Osteocyte (in vitro differentiated cells): Measurements from ENCODE around the gene CDC14C. TPM values are rescaled to one million over a fixed set of nuclear protein-coding genes. Genes with fewer than 3 reads are reported as not detected.
"Not testable (repeated sequence)": the region's sequence is repeated elsewhere in the genome, so short reads cannot be mapped to it uniquely, and the experiment has no call there.

ENCODE experiments used
- DNase-seq: peaks from one replicate; pipeline ENCODE4 v3.0.0; 2021; ENCODE audit warnings: mixed read lengths; ENCODE audit not compliant: unreplicated experiment; ENCODE audit errors: extremely low spot score
- H3K27ac Mint-ChIP-seq: one replicate; pipeline ENCODE4 v1.8.0; 2021; ENCODE audit warnings: mild to moderate bottlenecking, mixed read lengths; ENCODE audit not compliant: unreplicated experiment
- H3K27me3 Mint-ChIP-seq: one replicate; pipeline ENCODE4 v1.8.0; 2021; ENCODE audit warnings: mixed read lengths; ENCODE audit not compliant: unreplicated experiment
- H3K36me3 Mint-ChIP-seq: one replicate; pipeline ENCODE4 v1.8.0; 2021; ENCODE audit warnings: mixed read lengths; ENCODE audit not compliant: unreplicated experiment
- H3K4me1 Mint-ChIP-seq: one replicate; pipeline ENCODE4 v1.8.0; 2021; ENCODE audit warnings: mixed read lengths; ENCODE audit not compliant: unreplicated experiment
- H3K4me3 Mint-ChIP-seq: one replicate; pipeline ENCODE4 v1.8.0; 2021; ENCODE audit warnings: mild to moderate bottlenecking, moderate library complexity, mixed read lengths; ENCODE audit not compliant: unreplicated experiment
- H3K9me3 Mint-ChIP-seq: one replicate; pipeline ENCODE4 v1.8.0; 2021; ENCODE audit warnings: mixed read lengths; ENCODE audit not compliant: unreplicated experiment
- CTCF ChIP-seq: fragments of 200-600 bp; sonication (generic); IDR thresholded peaks from 2 replicates; pipeline ENCODE4 v1.5.0; 2021; ENCODE audit warnings: antibody characterized with exemption, mild to moderate bottlenecking, moderate library complexity
- total RNA-seq: library from RNA; stranded (reverse); gene quantifications from 2 replicates; pipeline ENCODE4 v1.2.1, GENCODE V29; 2021

CDC14C gene
- total RNA-seq, 1 donor from 2014 or later, result not detected

- peaks cover 3% of the 10 kb centered on the region for H3K9me3 Mint-ChIP-seq
- H3K36me3 Mint-ChIP-seq, result no peaks in the 10 kb centered on the region
- TF ChIP-seq CTCF, result no peak
Measured at GRCh38 chr7:48894574-48894973, 29.8 kb upstream of the CDC14C start.

GRCh38 chr7:48899932-48900331 lies 24.4 kb upstream of the CDC14C start:
- no peaks in the 10 kb centered on the region for H3K36me3 Mint-ChIP-seq
- no peak overlapping the region for H3K27ac Mint-ChIP-seq
- H3K4me1 Mint-ChIP-seq, result no peaks in the 10 kb centered on the region
- TF ChIP-seq CTCF, result no peak
- H3K27me3 Mint-ChIP-seq, result peaks cover 2% of the 10 kb centered on the region
- peaks cover 13% of the 10 kb centered on the region for H3K9me3 Mint-ChIP-seq
- no peak for DNase-seq
- H3K4me3 Mint-ChIP-seq, result no peak overlapping the region

More at GRCh38 chr7:48894574-48894973, 29.8 kb upstream of the CDC14C start:
- H3K4me1 Mint-ChIP-seq, result no peaks in the 10 kb centered on the region
- no peak for DNase-seq
- H3K27me3 Mint-ChIP-seq, result peaks cover 2% of the 10 kb centered on the region
- H3K4me3 Mint-ChIP-seq, result no peak overlapping the region
- no peak overlapping the region for H3K27ac Mint-ChIP-seq

GRCh38 chr7:48901966-48902365 lies 22.4 kb upstream of the CDC14C start:
- Mint-ChIP-seq H3K36me3 (no peaks in the 10 kb centered on the region), H3K27me3 (peaks cover 2% of the 10 kb centered on the region), H3K27ac (no peak overlapping the region), H3K9me3 (peaks cover 17% of the 10 kb centered on the region), H3K4me1 (no peaks in the 10 kb centered on the region), H3K4me3 (no peak overlapping the region)
- TF ChIP-seq CTCF, result no peak
- no peak for DNase-seq

GRCh38 chr7:48904975-48905374 lies 19.4 kb upstream of the CDC14C start:
- Mint-ChIP-seq H3K27ac (no peak overlapping the region), H3K36me3 (no peaks in the 10 kb centered on the region), H3K4me1 (no peaks in the 10 kb centered on the region), H3K9me3 (peaks cover 11% of the 10 kb centered on the region), H3K4me3 (no peak overlapping the region), H3K27me3 (no peaks in the 10 kb centered on the region)
- no peak for TF ChIP-seq CTCF
- DNase-seq, result no peak

- not testable (repeated sequence) for H3K27me3 Mint-ChIP-seq, DNase-seq, H3K27ac Mint-ChIP-seq, H3K4me3 Mint-ChIP-seq, H3K36me3 Mint-ChIP-seq, H3K4me1 Mint-ChIP-seq
- peaks cover 11% of the 10 kb centered on the region for H3K9me3 Mint-ChIP-seq
Measured at GRCh38 chr7:48905686-48906085, 18.7 kb upstream of the CDC14C start.

- not testable (repeated sequence) for H3K4me3 Mint-ChIP-seq, H3K9me3 Mint-ChIP-seq, H3K27ac Mint-ChIP-seq, H3K36me3 Mint-ChIP-seq, DNase-seq, H3K4me1 Mint-ChIP-seq, H3K27me3 Mint-ChIP-seq
Measured at GRCh38 chr7:48909887-48910286, 14.5 kb upstream of the CDC14C start.
